GM19351 (cell line): Measurements from ENCODE around the gene C7orf57.
A peak's percentile ranks its signal among the peaks of the same experiment; 100 is the strongest.
"Not testable (repeated sequence)": the region's sequence is repeated elsewhere in the genome, so short reads cannot be mapped to it uniquely, and the experiment has no call there.

ENCODE experiments used
- ATAC-seq: cut with Tn5 transposase; IDR thresholded peaks from one replicate; pipeline ENCODE4 v1.9.1; 2021; ENCODE audit warnings: mild to moderate bottlenecking, moderate library complexity; ENCODE audit not compliant: unreplicated experiment

The C7orf57 gene

GRCh38 chr7:48033922-48034321, 1.4 kb upstream of the C7orf57 start:
- no peak for ATAC-seq

DNA sequence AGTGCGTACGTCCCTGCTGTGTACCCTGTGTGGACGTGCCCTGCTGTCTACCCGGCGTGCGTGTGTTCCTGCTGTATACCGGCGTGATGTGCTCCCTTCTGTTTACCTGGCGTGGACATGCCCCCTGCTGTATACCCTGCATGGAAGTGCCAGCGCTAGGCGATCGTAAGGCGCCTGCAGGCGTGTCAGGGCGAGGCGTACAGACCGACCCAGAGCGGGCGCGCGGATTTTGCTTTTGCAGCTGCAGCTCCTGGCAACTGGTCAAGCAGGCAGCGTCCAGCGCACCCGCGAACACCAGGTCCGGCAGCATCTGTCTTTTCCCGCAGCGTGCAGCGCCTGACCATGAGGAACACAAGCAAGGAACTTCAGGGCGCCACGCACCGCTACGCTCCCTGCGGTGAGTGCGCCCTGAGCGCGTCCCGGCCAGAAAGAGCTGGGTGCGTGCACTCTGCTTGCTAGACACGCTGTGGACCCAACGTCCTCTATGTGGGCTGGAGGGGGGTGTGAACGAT, 680 bp downstream of the C7orf57 start:
- ATAC-seq = no peak

DNA sequence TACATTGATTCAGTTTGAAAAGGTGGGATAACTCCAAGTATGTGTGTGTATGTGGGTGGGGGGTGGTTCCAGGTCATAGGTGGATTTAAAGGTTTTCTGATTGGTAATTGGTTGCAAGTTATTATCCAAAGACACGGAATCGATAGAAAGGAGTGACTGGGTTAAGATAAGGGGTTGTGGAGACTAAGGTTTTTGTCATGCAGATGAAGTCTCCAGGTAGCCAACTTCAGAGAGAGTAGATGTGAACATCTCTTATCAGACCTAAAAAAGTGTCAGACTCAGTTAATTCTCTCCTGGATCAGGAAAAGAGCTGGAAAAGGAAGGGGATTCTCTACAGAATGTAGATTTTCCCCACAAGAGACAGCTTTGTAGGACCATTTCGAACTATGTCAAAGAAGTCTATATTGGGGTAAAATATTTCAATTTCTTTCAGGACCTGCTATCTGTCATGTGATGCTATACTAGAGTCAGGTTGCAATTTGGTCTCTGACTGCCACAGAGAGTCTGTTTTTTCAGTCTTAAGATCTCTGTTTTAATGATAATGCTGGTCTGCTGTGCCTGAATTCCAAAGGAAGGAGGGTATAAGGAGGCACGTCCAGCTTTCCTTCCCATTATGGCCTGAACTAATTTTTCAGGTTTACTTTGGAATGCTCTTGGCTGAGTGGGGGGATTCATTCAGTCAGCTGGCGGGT, 3.6 kb downstream of the C7orf57 start:
- ATAC-seq = no peak

GRCh38 chr7:48040944-48041652, 5.8 kb downstream of the C7orf57 start:
- ATAC-seq = no peak

- ATAC-seq = no peak
Observed at GRCh38 chr7:48041653-48041970, 6.3 kb downstream of the C7orf57 start.

- ATAC-seq = no peak
Observed at GRCh38 chr7:48042216-48042615, 6.9 kb downstream of the C7orf57 start.

DNA sequence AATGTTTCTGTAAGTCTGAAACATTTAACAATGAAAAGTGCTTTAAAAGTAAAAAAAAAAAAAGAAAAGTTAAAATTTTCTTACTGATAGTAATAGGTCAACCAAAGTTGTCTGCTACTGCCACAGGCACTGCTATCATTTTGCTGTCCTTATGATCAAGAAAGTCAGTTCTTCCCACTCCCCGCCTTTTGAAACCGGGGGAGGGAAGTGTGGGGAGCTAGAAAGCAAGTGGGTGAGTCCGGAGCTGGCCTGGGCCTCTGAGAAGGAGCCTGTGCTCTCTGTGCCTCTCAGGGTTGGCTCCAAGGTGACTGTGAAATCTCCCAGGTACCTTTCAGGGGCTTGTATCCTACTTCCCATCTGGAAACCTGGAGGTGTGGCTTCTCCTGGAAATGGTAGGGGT, 7.3 kb downstream of the C7orf57 start:
- ATAC-seq = no peak

GRCh38 chr7:48045195-48045765, 9.9 kb downstream of the C7orf57 start:
- no peak for ATAC-seq

GRCh38 chr7:48046458-48046857, 11.1 kb downstream of the C7orf57 start:
- ATAC-seq = peak; percentile 62

DNA sequence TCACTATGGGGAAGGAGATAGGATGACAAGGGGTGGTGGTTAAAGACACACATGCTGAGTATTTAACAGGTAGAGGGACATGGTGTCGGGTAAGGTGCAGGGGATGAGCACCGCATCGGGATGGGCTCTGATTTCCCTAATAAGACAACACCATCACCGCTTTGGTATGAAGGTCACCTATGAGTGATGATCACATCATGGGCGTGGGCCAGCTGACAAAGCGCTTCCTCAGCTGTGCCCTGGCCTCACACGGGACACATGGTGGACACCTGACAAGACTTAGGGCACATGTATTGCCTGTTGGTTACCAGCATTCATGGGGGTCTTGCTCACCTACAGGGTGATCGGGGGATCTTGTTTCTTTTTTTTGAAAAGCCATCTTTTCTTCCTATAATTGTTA, 12.8 kb downstream of the C7orf57 start:
- ATAC-seq = no peak

DNA sequence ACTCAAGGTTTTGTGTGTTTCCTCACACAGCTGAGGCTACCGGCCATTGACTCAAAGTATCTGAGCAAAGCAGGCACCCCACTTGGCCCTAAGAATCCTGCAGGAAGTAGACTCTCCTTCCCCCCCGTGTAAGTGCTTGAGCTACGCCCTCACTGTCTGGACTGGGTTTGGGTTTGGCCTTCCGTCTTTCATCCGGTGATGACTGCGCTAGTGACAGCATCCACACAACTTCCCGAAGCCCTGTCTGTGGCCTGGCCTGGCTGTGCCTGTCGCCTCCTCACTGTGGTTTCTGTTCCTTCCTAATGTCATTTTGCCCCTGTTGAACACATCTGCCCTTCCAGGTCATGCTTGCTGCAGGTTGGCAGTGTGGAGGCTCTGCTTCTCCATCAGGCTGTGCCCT, 14.5 kb downstream of the C7orf57 start:
- ATAC-seq = no peak

DNA sequence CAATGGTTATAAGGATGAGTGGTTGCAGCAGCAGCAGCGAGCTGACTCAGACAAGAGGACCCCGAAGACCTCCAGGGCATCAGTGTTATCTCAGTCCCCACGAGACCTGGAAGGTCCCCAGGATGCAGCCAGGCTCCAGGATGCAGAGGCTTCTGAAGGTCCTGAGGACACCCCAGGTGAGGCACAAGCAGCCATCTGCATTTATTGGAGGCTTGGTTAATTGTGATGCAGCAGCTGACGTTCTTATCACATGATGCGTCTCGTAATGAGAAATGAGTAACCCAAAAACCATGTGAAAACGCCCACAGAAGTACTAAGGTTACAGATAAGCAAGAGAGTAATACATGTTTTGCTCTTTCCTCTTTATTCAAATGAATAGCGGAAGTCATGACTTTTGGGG, 17.4 kb downstream of the C7orf57 start:
- peak; percentile 92 for ATAC-seq

- ATAC-seq = no peak
Observed at GRCh38 chr7:48053736-48054135, 18.4 kb downstream of the C7orf57 start.

GRCh38 chr7:48058990-48059389, 23.6 kb downstream of the C7orf57 start:
- ATAC-seq = no peak

DNA sequence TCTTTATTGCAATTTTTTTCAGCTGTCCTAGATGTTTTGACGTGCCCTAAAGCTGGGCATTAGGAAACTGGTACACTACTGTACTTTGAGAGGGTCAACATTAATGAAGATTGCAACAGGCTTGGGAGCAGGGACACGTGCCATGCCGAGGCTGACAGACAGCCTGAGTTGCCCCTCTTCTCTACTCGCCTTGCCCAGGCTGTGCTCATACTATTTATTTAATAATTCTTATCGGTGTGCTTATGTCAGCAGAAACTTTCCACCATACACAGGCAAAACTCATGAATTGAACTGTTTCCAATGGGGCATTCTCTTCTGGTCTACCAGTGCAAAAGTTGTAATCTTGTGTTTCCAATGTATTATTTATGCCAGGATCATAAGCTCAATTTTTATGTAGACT, 24.4 kb downstream of the C7orf57 start:
- ATAC-seq = no peak

GRCh38 chr7:48063985-48064384, 28.6 kb downstream of the C7orf57 start:
- no peak for ATAC-seq

DNA sequence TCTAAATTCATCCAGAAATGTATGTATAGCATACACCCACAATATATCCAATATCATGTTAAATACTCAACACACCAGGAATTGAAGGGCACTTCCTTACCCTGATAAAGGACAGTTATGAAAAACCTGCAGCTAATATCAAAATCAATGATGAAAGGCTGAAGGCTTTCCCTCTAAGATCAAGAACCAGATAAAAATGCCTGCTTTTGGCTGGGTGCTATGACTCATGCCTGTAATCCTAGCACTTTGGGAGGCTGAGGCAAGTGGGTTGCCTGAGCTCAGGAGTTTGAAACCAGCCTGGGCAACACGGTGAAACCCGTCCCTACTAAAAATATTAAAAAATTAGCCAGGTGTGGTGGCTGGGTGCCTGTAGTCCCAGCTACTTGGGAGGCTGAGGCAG, 32.1 kb downstream of the C7orf57 start:
- no peak for ATAC-seq

GRCh38 chr7:48074204-48074654, 38.9 kb downstream of the C7orf57 start:
- ATAC-seq = no peak

- ATAC-seq = no peak
Observed at GRCh38 chr7:48077423-48077822, 42.1 kb downstream of the C7orf57 start.

GRCh38 chr7:48078470-48078869, 43.1 kb downstream of the C7orf57 start:
- ATAC-seq = no peak

GRCh38 chr7:48082378-48082777, 47.0 kb downstream of the C7orf57 start:
- ATAC-seq = not testable (repeated sequence)
